Lower leg skin (tissue), 3 donors: ENCODE results near the gene C1QTNF1.

Experiments
- POLR2A ChIP-seq, 2 donors: fragments of 450-650 bp; IDR thresholded peaks; one replicate each; pipeline ENCODE4 v1.6.1; 2016 to 2017; ENCODE audit warnings: antibody characterized with exemption in 2 of 2, mild to moderate bottlenecking in 1 of 2, moderate library complexity in 1 of 2
- TF ChIP-seq, protein P1 (sequence below), 3 donors: fragments of 450-650 bp; IDR thresholded peaks; one replicate each; pipeline ENCODE4 v1.5.1; 2016; ENCODE audit warnings: antibody characterized with exemption in 3 of 3, mild to moderate bottlenecking in 3 of 3, moderate library complexity in 2 of 3

DNA sequence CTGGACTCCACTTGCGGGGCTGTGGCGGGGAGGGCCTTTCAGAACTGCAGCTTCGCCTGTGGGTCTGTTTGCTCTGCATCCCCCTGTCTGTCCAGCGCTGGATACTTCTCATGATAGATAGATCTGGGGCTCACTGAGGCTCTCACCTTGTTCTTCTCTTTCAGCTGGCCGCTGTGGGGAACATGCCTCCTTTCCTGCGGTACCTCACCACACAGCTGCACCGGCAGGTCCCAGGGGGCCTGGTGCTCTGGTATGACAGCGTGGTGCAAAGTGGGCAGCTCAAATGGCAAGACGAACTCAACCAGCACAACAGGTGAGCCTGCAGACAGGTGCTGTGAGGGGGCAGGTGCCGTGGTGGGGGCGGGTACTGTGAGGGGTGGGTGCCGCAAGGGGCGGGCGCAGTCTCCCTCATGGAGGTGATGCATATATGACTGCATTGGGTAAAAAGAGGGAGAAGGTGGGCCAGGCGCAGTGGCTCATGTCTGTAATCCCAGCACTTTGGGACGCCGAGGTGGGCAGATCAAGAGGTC lies 56.9 kb downstream of the C1QTNF1 start:
- TF ChIP-seq, protein P1, sequence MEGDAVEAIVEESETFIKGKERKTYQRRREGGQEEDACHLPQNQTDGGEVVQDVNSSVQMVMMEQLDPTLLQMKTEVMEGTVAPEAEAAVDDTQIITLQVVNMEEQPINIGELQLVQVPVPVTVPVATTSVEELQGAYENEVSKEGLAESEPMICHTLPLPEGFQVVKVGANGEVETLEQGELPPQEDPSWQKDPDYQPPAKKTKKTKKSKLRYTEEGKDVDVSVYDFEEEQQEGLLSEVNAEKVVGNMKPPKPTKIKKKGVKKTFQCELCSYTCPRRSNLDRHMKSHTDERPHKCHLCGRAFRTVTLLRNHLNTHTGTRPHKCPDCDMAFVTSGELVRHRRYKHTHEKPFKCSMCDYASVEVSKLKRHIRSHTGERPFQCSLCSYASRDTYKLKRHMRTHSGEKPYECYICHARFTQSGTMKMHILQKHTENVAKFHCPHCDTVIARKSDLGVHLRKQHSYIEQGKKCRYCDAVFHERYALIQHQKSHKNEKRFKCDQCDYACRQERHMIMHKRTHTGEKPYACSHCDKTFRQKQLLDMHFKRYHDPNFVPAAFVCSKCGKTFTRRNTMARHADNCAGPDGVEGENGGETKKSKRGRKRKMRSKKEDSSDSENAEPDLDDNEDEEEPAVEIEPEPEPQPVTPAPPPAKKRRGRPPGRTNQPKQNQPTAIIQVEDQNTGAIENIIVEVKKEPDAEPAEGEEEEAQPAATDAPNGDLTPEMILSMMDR (IDR thresholded peaks at IDR 0.05), result no peak
- TF ChIP-seq POLR2A (IDR thresholded peaks at IDR 0.05), result no peak
